Activated CD8-positive, alpha-beta memory T cell treated with anti-CD3 and anti-CD28 coated beads for 36 hours (primary cell): ENCODE results near the gene CDRT4. TPM values are rescaled to one million over a fixed set of nuclear protein-coding genes. Genes with fewer than 3 reads are reported as not detected.

Experiments used
- CTCF ChIA-PET: fragments of 350-600 bp; sonication (Branson Sonifier 250); formaldehyde crosslinking; loops from one replicate; lab custom pipeline; 2021; ENCODE audit warnings: antibody characterized with exemption; lab: Charles Lee
- POLR2A ChIA-PET: fragments of 350-600 bp; sonication (Branson Sonifier 250); formaldehyde crosslinking; loops from one replicate; lab custom pipeline; 2021; ENCODE audit warnings: antibody characterized with exemption; lab: Charles Lee
- total RNA-seq, 2 experiments: library from RNA; stranded (reverse); gene quantifications; one replicate each; pipeline ENCODE4 v1.2.3, GENCODE V29; 2021

CDRT4 gene
- total RNA-seq, 2 experiments from 2014 or later = 2.1 to 2.8 TPM

DNA sequence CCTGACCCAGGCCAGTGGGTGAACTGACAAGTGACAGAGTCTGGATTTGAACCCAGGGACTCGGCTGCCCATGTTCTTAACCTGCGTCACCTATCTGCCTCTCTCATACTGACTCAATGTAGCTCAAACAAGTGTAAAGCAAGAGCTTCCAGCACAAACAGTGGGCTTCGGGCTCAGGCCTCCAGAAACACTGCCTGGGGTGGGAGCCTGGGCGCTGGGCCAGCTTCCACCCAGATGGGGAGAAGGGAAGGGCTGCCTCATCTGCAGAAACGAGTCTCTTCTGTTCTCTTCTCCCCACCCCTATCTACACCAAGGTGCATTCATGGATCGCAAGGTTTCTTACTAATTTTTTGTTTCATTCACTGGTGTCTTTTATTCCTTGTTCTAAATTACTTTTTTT is 1.3 kb downstream of the CDRT4 start:
- CTCF ChIA-PET = no interaction called here

GRCh38 chr17:15465045-15465701 is 2.2 kb downstream of the CDRT4 start:
- CTCF ChIA-PET = no interaction called here

More for the DNA sequence above, 1.3 kb downstream of the CDRT4 start:
- POLR2A ChIA-PET = no interaction called here

DNA sequence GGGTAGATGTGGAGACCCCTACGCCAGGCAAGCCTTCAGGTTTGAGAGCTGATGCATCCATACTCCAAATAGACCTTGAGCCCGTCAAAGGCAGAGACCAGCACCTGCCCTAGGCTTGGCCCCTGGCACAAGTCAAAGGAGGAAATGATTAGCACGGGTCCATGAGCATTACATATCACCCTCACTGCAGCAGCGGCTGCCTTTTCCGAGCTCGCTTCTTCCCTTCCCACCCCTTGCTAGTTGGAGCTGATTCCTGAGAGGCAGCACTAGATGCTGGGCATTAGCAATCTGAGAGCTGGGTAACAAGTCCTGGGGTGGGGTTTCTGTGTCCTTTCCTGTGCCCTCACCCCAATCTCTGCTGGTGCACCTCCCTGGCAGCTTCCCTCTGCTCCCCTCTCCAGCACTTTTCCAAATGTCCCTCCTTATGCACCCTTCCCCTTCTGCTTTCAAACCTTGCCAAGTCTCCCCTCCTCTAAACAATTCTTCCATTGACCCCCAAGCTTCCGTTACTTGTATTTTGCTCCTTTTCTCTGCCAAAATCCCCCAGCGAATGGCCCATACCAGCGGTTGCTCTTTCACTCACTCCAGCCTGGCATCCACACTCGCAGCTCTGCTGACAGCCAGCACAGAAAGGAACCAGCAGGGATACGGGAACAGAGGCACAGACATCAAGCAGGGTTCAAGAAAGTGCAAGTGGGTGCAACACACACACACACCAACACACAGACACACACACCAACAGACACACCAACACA is 3.0 kb downstream of the CDRT4 start:
- ChIA-PET CTCF (no interaction called here), POLR2A (no interaction called here)

More at GRCh38 chr17:15465045-15465701, 2.2 kb downstream of the CDRT4 start:
- POLR2A ChIA-PET = no interaction called here

GRCh38 chr17:15462976-15463772 is 4.2 kb downstream of the CDRT4 start:
- CTCF ChIA-PET = no interaction called here
- POLR2A ChIA-PET = no interaction called here

DNA sequence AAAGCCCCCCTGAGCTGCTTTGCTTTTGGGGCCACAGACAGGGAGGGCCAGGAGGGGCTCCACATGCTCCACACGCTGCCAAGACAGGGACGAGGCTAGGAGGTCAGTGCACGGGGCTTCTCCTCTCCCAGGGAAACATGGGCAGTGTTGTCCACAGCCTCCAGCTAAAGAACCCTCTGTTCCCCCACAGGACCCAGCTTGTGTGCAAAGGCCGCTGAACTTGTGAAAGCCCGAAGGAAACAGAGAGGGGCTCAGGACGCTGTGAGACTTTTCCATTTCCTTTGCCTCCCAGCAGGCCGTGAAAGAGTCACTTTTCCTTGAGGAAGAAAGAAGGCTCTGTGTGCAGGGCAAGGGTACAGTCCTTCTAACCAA is 9.7 kb downstream of the CDRT4 start:
- CTCF ChIA-PET = no interaction called here

DNA sequence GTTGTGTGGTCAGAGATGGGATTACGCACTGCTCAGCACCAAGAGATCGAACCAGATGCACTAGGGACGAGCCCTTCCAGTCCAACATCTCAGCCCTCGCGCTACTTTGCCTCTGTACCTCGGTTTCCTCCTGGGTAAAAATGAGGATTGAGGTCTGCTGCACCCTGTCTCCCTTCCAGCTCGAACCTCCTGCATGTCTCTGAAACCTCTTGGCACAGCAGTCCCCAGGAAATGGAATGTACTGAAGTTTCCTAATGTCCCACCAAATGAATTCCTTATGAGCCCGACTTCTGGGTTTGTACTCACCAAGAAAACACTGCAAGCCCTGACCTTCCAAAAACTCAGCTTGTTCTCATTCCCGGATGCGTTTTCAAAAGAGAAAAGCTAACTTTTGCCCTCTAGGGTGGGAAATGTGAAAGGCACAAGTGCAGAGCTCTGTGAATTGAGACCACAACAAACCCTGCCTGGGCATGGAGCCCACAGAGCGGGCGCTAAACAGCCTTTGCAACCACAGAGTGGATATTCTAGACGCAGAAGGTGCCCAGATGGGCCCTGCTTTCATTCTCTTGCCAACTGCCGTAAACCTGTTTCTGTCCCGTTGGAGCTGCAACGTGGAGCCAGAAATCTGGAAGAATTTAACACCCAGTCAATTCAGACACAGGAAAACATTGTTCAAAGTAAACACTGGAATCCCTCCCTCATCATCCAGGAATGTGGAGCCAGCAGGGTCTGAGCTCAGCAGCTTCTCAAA is 10.3 kb downstream of the CDRT4 start:
- POLR2A ChIA-PET = no interaction called here
- CTCF ChIA-PET = no interaction called here

More for the DNA sequence above, 9.7 kb downstream of the CDRT4 start:
- POLR2A ChIA-PET = no interaction called here

DNA sequence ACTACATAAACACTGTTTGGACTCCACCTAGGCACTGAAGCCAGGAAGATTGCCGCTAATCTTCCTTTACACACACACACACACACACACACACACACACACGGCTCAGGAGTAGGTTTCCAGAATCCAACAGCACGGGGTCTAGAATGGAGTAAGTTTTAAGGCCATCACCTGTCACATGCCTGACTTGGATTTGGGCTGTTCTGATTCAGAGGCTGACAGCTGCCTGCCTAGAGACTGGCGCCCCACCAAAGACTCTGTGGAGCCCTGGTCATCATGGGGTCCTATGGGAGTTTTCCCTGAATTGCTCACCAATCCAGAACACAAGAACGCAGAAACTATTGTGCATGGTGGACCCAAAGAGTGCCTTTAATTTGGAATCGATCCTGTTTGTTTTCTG is 10.9 kb downstream of the CDRT4 start:
- CTCF ChIA-PET = no interaction called here

GRCh38 chr17:15454346-15454745 is 13.1 kb downstream of the CDRT4 start:
- ChIA-PET POLR2A (no interaction called here), CTCF (no interaction called here)

More for the DNA sequence above, 10.9 kb downstream of the CDRT4 start:
- POLR2A ChIA-PET = no interaction called here

DNA sequence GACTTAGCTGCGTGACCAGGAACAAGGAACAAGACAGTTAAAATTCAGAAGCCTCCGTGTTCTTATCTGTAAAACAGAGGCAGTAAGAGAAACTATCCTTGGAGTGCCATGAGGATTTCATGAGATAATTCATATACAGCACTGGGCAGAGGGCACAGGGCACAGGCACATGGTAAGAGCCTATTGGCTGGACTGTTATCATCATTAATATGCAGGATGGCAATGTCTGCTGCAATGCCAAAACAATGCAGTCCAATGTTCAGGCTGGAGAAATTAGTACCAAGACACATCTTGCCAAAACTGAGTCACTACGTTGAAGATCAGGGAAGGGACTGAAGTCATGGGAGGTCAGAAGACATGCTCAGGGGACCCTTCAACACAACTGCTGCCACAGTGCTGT is 13.6 kb downstream of the CDRT4 start:
- CTCF ChIA-PET = no interaction called here

GRCh38 chr17:15453246-15453645 is 14.2 kb downstream of the CDRT4 start:
- CTCF ChIA-PET = no interaction called here
- POLR2A ChIA-PET = no interaction called here

More for the DNA sequence above, 13.6 kb downstream of the CDRT4 start:
- POLR2A ChIA-PET = no interaction called here

GRCh38 chr17:15452746-15453145 is 14.7 kb downstream of the CDRT4 start:
- POLR2A ChIA-PET = no interaction called here
- CTCF ChIA-PET = no interaction called here

GRCh38 chr17:15451680-15452079 is 15.7 kb downstream of the CDRT4 start:
- ChIA-PET POLR2A (no interaction called here), CTCF (no interaction called here)

DNA sequence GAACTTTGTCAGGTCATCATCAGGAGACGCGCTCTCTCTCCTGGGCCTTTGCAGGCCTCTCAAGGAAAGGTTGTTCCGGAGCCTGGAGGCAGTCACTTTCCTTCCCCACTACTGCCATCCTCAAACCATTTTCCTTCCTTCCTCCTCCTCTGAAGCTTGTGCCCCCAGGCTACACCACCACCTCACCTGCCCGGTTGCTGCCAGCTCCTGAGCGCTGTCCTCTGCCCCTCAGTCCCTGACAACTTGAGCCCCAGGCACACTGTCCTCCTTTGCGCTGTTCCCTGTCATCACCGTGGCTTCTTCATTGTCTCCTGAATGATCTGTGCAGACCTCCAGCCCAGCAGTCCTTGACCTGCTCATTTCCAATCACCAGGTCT is 18.9 kb downstream of the CDRT4 start:
- CTCF ChIA-PET = no interaction called here

DNA sequence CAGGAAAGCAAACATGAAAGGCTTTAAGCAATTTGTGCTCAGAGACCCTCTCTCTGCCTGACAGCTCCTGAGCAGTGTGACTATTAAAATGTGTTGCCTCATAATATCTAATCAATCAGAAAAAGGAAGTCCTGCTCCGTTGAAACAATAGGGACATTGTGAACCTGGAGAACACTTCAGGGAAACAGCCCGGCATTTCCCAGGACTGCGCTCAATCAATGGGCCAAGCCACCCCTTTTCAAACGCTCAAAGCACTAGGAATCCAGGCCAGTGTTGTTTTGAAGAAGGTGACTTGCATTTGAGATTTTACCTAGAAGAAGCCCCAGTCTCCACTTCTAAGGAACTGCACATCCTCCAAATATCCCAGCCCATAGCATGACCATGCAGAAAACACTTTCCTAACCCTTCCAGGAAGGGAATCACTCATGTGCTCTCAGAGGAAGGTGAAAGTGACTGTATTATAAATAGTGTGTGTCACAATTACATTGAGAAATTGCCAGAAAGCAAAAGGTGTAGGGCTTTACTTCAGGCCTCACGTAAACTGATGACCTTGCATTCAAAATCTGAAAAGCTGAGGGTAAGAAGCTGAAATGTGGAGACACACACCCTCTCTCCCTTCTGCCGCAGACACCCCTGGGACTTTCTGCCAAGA is 19.4 kb downstream of the CDRT4 start:
- ChIA-PET CTCF (no interaction called here), POLR2A (no interaction called here)

More for the DNA sequence above, 18.9 kb downstream of the CDRT4 start:
- POLR2A ChIA-PET = no interaction called here

GRCh38 chr17:15446036-15446435 is 21.4 kb downstream of the CDRT4 start:
- CTCF ChIA-PET = no interaction called here

GRCh38 chr17:15444805-15445204 is 22.6 kb downstream of the CDRT4 start:
- ChIA-PET CTCF (no interaction called here), POLR2A (no interaction called here)

More at GRCh38 chr17:15446036-15446435, 21.4 kb downstream of the CDRT4 start:
- POLR2A ChIA-PET = no interaction called here

DNA sequence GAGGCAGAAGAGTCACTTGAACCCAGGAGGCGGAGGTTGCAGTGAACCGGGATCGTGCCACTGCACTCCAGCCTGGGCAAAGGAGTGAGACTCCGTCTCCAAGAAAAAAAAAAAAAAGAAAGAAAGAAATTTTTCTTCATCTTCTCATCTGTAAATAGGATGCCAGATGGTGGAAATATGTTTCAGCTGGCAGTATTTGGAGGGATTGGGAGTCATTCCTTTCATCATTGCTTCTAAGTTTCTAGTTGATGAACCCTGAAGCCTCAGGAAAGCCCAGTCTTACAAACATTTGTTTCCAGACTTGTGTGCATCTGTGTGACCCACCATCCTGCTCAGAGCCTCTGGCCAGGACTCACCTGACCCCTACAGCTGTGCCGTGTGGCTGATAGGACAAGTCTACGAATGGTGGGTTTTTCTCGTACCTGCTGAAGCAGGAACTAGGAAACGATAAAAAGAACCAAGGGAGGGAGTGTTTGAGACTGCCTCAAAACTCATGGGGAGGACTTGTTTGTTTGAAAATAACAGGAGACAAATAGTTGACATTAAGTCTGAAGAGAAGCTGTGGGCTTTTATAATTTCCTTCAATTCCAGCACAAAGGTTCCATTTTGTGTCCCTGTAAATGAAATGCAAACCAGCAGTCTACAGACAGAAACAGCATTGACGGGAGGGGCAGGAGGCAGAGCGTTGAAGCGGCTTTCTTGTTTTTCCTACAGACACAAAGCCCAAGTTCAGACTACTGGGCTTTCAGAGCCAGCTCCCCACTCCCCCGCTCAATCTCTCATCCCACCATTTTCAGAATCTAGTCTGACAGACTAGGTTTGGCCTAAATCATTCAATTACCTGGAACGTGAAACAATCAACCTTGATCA is 24.9 kb downstream of the CDRT4 start:
- POLR2A ChIA-PET = no interaction called here
- CTCF ChIA-PET = interaction anchor here (0.6 kb wide), 1 partner anchor 27 kb away, joined by 3 read pairs; no protein-coding TSS in a partner anchor

DNA sequence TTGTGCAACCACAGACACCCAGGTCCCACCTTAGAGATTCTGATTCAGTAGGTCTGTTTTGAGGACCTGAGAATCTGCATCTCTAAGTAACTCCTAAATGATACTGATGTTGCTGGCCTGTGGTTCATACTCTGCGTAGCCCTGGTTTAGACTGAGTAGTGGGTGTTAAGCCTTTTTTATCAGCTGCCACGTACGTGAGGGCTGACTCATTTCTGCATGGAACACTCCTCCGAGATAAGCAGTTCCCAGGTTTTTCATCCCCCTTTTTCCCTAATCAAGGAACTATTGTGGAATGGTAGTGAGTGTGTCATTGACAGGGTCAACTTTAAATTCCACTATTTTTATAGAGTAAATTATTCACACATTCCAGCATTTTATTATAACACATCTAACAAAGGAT is 26.1 kb downstream of the CDRT4 start:
- CTCF ChIA-PET = no interaction called here

More for the DNA sequence above, 26.1 kb downstream of the CDRT4 start:
- POLR2A ChIA-PET = no interaction called here
